Mesothelial cell of epicardium (in vitro differentiated cells): ENCODE measurements around the gene NANOS1. TPM values are rescaled to one million over a fixed set of nuclear protein-coding genes. Genes with fewer than 3 reads are reported as not detected.
A peak's percentile ranks its signal among the peaks of the same experiment; 100 is the strongest.
"Not testable (repeated sequence)": the region's sequence is repeated elsewhere in the genome, so short reads cannot be mapped to it uniquely, and the experiment has no call there.

ENCODE experiments used
- DNase-seq, 2 experiments: peaks; one replicate each; pipeline ENCODE4 v3.0.0; 2021; ENCODE audit warnings: low spot score in 2 of 2; ENCODE audit not compliant: unreplicated experiment in 2 of 2
- H3K27ac Mint-ChIP-seq: 2 replicates; pipeline ENCODE4 v1.8.0; 2021; ENCODE audit warnings: mixed read lengths
- H3K27me3 Mint-ChIP-seq: 2 replicates; pipeline ENCODE4 v1.8.0; 2021; ENCODE audit warnings: low read depth, mixed read lengths
- H3K36me3 Mint-ChIP-seq: 2 replicates; pipeline ENCODE4 v1.8.0; 2021; ENCODE audit warnings: mixed read lengths
- H3K4me1 Mint-ChIP-seq: 2 replicates; pipeline ENCODE4 v1.8.0; 2021; ENCODE audit warnings: mixed read lengths
- H3K4me3 Mint-ChIP-seq: 2 replicates; pipeline ENCODE4 v1.8.0; 2021; ENCODE audit warnings: mild to moderate bottlenecking, moderate library complexity, mixed read lengths
- H3K9me3 Mint-ChIP-seq: 2 replicates; pipeline ENCODE4 v1.8.0; 2021; ENCODE audit warnings: mixed read lengths
- total RNA-seq: library from RNA; stranded (reverse); gene quantifications from 3 replicates; pipeline ENCODE4 v1.2.1, GENCODE V29; 2021
- TF ChIP-seq, protein P1 (sequence below): fragments of 200-600 bp; sonication (generic); IDR thresholded peaks from one replicate; pipeline ENCODE4 v1.5.0; 2021; ENCODE audit warnings: antibody characterized with exemption; ENCODE audit not compliant: unreplicated experiment

NANOS1 gene
- total RNA-seq, 1 donor from 2014 or later: 4.1 TPM

DNA sequence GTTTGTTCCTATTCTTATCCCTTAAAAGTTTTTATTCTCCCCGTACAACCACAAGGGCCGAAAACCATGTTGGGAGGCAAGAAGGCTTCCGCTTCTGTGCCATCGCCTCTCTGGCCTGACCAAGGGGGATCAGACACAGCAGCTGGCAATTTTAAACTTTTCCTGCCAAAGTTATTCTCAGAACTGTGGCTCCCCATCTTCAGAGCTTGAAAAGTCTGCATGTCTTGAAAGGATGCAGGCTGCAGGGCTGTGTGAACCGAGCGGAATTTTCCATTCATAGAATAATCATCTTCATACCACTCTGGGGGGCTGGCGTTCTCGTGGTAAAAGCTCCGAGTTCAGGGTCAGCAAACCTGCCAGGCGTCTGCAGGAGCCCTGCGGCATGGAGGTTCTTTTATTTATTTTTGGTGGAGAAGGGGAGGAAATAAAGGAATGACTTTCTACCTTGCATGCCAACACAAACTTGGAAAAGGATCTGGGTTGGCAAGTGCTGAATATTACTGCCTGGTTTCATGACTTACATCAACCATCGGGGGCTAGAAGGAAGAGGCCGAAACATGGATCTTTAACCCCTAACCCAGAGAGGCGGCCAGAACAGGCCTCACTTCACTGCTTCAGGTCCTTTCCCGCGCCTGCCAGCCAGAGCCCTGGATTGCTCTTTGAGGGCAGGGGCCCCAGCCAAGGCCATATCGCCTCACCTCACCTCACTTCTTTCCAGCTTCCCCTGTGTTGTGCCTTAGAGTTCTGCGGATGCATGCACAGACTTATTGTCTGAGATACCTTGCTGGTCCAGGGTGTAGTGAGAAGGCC lies 3.0 kb upstream of the NANOS1 start:
- Mint-ChIP-seq H3K27ac (no peak overlapping the region), H3K4me1 (peaks cover 28% of the 10 kb centered on the region), H3K9me3 (no peaks in the 10 kb centered on the region), H3K36me3 (no peaks in the 10 kb centered on the region), H3K27me3 (no peaks in the 10 kb centered on the region), H3K4me3 (no peak overlapping the region)
- TF ChIP-seq, protein P1, sequence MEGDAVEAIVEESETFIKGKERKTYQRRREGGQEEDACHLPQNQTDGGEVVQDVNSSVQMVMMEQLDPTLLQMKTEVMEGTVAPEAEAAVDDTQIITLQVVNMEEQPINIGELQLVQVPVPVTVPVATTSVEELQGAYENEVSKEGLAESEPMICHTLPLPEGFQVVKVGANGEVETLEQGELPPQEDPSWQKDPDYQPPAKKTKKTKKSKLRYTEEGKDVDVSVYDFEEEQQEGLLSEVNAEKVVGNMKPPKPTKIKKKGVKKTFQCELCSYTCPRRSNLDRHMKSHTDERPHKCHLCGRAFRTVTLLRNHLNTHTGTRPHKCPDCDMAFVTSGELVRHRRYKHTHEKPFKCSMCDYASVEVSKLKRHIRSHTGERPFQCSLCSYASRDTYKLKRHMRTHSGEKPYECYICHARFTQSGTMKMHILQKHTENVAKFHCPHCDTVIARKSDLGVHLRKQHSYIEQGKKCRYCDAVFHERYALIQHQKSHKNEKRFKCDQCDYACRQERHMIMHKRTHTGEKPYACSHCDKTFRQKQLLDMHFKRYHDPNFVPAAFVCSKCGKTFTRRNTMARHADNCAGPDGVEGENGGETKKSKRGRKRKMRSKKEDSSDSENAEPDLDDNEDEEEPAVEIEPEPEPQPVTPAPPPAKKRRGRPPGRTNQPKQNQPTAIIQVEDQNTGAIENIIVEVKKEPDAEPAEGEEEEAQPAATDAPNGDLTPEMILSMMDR: no peak
- no peak for DNase-seq

DNA sequence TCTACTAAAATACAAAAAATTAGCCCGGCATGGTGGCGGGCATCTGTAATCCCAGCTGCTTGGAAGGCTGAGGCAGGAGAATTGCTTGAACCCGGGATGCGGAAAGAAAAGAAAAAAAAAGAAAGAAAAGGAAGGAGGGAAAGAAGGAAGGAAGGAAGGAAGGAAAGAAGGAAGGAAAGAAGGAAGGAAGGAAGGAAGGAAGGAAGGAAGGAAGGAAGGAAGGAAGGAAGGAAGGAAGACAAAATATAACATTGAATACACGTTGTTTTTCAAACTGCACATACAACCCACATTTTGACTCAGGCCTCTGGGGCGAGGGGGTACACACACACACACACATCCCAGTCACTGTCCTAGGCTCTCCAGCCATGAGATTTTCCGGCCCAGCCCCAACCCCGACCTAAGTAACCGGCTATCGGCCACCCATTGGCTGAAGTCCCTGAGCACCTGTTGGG lies 1.0 kb upstream of the NANOS1 start:
- H3K27ac Mint-ChIP-seq, H3K36me3 Mint-ChIP-seq, H3K27me3 Mint-ChIP-seq, H3K9me3 Mint-ChIP-seq, DNase-seq: not testable (repeated sequence)
- H3K4me3 Mint-ChIP-seq: peak overlapping the region; percentile 70
- peaks cover 29% of the 10 kb centered on the region for H3K4me1 Mint-ChIP-seq

DNA sequence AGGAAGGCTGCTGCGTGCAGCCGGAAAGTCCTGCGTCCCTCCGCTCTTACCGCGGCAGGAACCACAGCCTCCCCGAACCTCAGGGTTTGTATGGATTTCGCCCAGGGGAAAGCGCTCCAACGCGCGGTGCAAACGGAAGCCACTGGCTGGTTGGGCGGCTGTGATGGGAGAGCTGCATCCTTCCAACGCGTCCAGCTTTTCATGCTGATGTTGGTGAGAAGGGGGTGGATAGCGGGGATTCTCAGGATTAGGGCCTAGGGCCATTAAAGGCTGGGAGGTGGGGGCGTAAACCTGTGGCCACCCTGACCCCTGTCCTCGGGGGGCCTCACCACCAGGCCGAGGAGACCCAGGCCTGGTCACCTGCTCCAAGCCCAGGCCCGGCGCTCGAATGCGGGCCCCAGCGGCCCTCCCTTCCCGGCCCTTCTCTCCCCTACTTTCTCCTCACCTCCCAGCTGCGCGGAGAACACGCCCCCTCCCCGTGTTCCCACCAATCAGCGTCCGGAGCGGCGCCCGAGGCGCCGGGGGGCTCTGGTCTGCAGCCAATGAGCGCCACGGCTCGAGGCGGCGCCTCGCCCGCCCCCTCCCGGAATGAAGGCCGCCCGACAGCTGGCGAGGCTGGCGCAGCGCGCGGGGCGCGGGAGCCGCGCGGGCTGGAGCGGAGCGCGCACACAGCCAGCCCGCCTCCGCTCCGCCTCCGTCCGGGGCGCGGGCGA lies 458 bp upstream of the NANOS1 start:
- peaks cover 5% of the 10 kb centered on the region for H3K36me3 Mint-ChIP-seq
- H3K27me3 Mint-ChIP-seq: no peaks in the 10 kb centered on the region
- peak overlapping the region; percentile 70 for H3K4me3 Mint-ChIP-seq
- peak; percentile 73 to 90 for DNase-seq
- peak overlapping the region; percentile 53 for H3K27ac Mint-ChIP-seq
- TF ChIP-seq, protein P1: no peak
- H3K4me1 Mint-ChIP-seq: peaks cover 29% of the 10 kb centered on the region
- no peaks in the 10 kb centered on the region for H3K9me3 Mint-ChIP-seq

DNA sequence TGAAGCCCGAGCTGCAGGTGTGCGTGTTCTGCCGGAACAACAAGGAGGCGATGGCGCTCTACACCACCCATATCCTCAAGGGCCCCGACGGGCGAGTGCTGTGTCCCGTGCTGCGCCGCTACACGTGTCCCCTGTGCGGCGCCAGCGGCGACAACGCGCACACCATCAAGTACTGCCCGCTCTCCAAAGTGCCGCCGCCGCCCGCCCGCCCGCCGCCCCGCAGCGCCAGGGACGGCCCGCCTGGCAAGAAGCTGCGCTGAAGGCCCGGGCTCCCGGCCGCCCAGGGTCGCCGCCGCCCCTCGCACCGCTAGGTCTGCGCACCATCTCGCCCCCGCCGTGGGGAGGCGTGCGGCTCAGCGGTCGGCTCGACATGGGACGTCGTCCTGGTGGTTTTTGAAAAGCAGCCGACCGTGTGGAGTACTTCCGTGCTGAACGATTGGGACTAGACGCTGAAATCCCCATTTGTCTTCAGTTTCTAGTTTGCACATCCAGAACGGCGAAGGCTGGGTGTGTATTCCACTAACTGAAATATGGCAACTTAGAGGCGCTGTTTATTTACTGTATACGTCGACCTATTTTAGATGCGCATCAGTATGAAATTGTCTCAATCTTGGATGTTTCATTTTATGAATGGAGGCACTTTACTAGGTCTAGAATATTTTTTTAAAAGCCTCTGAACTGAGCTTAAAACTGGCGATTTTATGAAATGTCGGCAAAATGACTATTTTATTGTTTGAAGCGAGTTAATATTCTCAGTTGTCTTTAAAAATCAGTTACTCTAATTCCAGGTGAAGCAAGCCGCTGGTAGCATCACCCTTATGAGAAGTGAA lies 1.1 kb downstream of the NANOS1 start:
- peaks cover 21% of the 10 kb centered on the region for H3K4me1 Mint-ChIP-seq
- no peak overlapping the region for H3K27ac Mint-ChIP-seq
- H3K36me3 Mint-ChIP-seq: peaks cover 10% of the 10 kb centered on the region
- TF ChIP-seq, protein P1: no peak
- peak overlapping the region; percentile 68 for H3K4me3 Mint-ChIP-seq
- no peaks in the 10 kb centered on the region for H3K9me3 Mint-ChIP-seq
- peak in 1 of 2 experiments; percentile 52 for DNase-seq
- no peaks in the 10 kb centered on the region for H3K27me3 Mint-ChIP-seq

DNA sequence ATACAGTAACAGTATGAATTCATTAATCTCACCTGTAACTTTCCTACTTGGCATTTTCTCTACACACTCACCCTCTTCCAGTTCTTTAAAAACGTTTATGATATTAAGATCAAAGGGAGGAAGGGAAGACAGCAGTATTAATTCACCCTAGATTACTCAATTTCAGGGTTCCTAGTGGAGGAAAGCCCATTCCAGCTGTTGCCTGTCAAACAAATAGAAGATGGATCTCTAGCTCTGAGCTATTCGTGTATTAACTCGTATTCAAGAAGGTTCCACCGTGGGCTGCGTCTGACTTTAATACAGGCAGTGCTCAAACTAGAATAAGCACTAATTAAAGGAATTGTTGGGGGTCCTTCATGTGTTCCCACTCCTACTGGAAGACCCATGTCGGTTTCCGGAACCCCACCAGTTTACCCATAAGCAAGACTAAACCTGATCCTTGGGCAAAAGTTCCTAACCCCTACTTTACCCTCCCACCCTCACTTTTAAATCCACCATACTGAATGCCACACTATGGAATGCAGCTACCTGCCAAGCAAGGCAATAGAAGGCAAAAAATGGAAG lies 2.1 kb downstream of the NANOS1 start:
- peak overlapping the region; percentile 68 for H3K4me3 Mint-ChIP-seq
- DNase-seq: no peak

More for the DNA sequence above, 2.1 kb downstream of the NANOS1 start:
- Mint-ChIP-seq H3K9me3 (no peaks in the 10 kb centered on the region), H3K36me3 (peaks cover 14% of the 10 kb centered on the region), H3K4me1 (peaks cover 15% of the 10 kb centered on the region), H3K27me3 (no peaks in the 10 kb centered on the region), H3K27ac (no peak overlapping the region)
- TF ChIP-seq, protein P1: no peak
